ENCODE data around the gene GM2A.

Gene GM2A

DNA sequence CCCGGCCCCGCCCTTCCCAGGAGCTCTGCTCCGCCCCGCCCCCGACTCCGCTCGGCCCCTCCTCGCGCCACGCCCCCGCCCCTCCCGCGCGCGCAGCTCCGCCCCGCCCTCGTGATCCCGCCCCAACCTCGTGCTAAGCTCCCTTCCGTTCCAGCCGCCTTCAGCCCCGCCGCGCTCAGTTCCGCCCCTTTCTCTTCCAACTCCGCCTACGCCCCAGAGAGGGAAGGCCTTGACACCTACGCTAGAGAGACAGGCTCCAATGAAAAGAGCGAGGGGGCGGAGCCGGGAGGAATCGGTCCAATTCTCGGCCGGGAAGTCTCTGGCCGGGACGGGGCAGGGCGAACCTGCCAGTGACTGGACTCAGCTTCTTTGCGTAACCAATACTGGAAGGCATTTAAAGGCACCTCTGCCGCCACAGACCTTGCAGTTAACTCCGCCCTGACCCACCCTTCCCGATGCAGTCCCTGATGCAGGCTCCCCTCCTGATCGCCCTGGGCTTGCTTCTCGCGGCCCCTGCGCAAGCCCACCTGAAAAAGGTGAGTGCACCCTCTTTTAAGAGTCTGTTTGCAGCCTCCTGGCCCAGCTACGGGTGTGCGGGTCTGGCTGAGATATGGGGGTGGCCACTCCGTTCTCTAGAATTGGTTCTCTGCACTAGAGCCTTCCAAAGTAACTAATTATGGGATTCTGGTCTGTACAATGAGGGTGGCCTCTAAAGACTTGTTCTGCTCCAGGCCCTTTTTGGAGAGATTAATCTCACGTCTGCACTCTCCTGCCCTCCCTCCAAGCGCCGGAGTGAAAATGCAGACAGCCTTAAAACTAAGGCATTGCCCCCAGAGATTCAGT, at the start of gene GM2A:
Gene GM2A, plus strand, starts transcription at position 424 of the 843 bp plus-strand sequence. Its CDS starts 32 bp downstream, at position 456.
- DNase-seq = peak; percentile 99

DNA sequence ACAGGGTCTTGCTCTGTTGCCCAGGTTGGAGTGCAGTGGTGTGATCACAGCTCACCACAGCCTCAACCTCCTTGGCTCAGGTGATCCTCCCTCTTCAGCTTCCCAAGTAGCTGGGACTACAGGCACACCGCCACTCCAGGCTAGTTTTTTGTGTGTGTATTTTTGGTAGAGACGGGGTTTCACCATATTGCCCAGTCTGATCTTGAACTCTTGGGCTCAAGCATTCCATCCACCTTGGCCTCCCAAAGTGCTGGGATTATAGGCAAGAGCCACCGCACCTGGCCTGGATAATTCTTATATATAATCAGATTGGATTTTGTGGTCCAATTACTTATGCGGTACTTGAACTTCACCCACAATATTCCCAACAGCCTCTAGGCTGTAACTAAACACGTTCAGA, 48.9 kb upstream of the GM2A start:
- no peak for DNase-seq

DNA sequence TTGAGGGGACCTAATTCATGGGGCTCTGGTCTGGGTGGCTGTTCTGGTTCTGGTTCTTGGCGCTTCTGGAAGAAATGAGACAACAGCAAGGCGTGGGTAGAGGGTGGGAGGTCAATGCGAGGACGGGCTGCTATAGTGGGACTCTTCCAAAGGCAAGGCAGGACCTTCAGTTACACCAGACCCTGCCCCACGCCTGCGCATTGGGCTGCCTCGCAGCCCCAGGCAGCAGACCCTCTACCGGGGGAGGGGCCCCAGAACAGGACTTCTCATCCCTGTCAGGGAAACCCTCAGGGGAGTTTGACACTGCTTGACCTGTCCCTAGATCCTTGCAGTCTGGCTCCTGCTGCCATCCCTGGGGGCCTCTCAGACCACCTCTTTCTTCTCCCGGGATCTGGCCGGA, 47.6 kb upstream of the GM2A start:
- DNase-seq = no peak

DNA sequence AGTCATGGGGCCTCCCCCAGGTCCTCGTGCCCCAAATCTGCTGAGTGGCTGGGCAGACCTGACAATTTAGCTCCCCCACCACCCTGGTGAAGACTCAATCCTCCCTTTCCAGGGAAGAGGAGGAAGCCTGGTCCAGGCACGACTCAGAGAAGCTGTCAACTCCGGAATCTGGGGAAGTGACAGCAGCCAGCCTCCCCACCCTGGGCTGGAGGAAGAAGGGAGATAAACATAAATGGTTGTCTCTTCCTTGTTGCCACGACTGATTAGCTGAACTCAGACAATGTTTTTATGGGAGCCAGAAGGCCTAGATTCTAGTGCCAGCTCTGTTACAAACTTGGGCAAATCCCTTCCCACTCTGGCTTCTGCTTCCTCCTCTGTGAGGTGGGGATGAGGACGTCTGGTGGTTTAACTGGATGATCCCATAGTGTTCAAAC, 44.5 kb upstream of the GM2A start:
- no peak for DNase-seq

DNA sequence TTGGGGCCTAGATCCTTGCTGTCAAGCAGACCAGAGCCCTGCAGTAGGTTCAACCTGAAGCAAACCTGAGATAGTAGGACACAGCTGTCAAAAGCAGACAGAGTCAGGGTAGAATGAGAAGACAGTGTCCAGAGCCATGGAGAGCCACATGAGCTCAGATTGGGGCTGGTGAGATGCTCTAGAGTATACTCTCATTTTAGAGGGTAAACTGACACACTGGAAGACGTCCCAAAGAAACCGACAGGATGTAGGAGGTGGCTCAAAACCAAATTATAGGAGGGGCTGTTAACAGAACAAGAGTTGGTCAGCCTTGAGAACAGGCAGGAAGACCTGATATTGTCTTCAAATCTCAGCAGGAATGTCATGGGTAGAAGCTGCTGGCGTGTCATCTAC, 40.6 kb upstream of the GM2A start:
- no peak for DNase-seq

DNA sequence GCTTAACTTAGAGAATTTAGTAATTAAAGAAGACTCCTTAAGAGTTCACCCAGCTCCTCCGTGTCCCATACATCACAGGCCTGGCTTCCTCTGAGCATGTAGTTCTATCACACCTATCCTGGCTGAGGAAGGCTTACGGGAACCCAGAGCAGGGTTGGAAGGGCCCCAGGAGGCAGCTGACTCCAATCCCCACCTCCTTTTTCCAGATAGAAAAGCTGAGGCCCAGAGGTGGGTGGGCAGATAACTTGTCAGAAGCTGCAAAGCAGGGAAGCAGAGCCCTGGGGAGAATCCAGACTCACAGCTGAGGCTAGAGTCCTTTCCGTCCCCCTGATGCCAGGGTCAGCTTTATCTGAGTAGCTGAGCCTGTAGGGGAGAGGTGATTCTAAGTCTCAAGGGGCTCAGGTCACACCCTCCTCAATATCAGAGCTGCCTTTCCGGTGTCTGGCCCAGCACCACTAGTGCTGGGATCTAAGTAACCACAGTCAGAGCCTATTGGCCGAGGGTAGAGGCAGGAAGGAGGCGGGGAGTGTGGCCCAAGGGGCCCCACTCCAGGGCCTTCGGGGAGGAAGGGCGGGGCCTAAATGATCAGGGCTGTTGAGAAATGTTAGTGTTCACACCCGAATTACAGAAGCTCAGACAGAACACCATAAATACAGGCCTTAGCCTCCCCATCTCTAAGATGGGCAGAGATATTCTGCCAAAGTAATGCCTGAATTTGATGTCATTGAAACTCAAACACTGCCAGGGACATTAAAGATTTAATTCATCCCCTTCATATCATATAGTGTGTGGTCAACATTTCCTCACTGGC, 39.0 kb upstream of the GM2A start:
- DNase-seq = no peak

DNA sequence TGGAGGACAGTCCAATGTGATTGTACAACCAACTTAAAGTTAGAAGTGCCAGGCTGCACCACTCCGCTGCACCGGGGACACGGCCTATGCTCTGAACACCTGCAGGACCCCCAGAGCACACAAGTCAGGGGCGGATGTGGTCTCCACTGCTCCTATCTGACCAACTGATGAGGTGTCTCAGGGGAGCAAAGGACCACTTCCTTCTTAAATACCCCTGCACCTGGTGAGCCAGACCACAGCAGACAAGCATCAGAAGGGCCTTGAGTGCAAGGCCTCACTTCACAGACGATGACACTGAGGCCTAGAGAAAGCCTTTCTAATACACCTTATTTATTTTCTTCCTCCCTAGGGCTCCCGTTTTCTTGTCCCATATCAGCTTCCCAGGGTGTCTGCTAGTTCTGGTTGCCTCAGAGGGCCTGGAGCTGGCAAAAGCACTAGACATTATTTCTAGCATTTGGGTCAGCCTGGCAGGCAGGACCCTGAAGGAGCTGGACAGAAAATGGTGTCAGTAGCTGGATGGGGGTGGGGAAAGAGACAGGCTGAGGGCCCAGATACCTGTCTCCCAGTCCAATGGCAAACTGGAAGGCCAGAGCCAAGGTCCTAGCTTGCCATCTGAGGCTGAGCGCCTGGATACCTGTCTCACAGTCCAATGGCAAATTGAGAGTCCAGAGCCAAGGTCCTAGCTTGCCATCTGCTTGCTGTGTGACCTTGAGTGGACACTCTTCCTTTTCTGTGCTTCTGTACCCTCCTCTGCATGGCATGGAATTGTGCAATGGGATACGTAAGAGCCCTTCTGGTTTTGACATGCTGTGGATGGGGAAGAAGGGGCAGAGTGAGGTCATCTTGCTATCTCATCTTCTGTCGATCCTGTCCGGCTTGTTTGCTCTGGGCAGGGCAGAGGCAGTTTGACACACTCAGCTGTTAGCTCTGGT, 38.1 kb upstream of the GM2A start:
- DNase-seq = no peak

DNA sequence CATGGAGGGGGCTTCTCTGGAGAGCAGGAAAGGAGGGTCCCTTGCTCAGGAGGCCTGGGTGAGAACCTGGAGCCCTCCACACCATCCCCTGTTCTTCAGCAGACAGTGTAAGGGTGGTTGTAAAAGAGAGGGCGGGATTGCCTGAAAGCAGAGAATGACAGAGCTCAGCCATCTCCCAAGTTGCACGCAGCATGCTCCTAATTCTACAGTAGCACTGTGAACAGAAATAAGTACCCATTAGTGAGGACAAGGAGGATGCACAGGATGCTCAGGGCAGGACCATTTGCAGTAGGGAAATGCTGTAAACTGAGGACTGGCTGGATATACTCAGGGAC, 37.5 kb upstream of the GM2A start:
- no peak for DNase-seq

DNA sequence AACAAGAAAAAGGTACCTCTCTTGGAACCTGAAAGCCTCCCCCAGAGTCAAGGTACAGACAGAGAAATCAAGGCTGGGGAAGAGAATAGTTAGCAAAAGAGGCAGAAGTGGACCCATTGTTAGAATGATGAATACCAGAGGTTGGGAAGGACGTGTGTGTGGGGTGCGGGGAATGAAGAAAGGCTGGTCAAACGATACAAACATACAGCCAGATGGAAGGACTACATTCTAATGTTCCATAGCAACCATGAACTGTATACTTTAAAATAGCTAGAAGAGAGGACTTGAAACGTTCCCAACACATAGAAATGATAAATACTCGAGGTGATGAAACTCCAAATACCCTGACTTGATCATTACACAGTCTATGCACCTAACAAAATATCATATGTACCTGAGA, 36.2 kb upstream of the GM2A start:
- no peak for DNase-seq

DNA sequence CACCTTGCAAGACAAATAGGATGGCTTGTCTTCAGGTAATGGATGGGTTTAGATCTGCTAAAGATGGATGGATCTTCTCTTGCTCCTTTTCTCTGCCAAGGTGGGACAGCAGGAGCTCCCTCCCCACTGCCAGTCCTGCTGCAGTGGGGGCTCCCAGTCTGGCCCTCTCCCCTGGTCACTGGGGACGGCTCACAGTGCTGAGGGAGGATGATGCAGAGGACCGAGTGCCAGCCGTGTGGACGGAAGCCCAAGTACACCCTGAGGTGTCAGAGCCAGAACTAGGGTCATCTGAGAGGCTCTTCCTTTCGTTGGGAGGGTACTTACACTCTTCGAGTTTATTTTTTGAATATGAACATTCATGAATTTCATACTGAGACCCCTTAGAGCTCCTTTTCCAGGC, 34.8 kb upstream of the GM2A start:
- DNase-seq = no peak

DNA sequence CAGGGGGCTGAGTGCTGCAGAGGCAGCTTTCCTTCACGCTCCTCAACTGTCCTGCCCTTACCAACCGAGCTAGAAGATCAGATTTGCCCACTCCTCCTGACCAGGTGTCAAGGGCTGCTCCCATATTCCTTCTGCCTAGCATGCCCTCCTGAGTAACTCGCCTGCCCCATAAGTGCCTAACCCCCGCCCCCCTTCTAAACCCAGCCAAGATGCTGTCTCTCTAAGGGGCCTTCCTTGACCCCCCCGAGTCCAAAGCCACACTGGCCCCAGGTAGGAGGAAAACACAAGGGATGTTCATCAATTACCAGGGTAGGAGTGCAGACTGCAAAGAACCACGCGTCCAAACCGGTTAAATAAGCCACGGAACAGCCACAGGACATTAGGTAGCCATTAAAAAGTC, 33.8 kb upstream of the GM2A start:
- no peak for DNase-seq

DNA sequence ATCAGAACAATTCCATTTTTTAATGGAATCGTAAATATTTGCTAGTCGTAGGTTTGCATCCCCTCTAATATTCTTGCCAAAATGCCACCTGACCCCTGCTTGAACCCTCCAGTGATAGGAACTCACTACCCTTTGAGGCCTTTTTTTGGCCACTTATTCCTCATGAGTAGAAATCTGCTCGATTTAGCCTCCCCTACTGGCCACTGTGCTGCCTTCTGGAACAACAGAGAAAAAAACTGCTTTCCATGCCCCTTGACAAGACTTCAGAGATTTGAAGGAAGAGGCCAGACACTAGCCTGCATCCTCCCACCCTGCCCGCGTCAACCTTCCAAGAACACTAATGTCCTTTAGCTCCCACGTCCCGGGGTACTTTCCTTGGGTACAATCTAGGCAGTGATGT, 33.2 kb upstream of the GM2A start:
- no peak for DNase-seq

DNA sequence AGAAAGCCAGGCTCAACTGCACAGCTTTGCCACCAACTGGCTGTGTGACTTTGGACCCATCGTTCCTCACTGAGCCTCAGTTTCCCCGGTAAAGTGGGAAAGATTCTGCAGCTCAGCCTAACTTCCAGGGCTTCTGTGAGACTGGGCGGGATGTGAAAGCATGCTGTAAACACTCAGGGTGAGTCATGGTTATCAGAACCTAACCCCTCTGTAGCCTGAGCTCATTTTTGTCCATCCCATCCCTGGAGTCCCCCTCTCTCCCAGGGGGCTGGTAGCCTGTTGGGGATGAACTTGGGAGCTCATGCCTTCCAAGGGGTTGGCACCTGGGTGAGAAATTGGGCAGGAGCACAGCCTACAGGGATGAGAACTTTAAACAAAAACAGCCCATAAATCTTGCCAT, 31.4 kb upstream of the GM2A start:
- no peak for DNase-seq

DNA sequence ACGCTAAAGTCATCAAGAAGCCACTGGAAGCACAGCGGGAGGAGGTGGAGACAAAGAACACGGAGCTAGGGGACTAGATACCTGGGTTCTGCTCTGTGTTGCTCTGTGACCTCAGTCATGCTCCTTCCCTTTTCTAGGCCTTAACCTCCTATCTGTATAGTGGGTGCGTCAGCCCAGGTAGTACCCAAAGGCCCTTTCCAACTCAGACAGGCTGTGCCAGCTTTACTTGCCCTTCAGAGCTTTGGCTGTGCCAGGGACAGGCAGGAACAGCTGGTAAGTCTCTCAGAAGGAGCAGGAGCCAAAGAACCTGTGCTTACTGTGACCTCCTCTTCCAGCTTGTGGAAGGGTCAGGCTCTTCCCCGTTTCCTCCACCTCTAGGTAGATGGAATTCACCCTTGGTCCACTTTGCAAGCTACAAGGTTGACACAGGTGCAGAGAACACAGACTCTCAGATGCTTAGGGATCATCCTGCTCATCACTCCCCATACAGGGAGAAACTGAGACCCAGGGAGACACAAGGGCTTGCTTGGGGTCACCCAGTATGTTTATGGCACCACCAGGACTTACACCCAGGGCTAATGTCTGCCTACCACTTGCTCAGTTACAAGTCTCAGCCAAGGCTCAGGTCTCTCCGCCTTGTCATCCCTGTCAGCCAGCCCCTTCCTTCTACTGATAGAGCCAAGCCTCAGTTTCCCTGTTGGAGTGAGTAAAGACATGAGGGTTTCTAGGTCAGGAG, 30.8 kb upstream of the GM2A start:
- no peak for DNase-seq

DNA sequence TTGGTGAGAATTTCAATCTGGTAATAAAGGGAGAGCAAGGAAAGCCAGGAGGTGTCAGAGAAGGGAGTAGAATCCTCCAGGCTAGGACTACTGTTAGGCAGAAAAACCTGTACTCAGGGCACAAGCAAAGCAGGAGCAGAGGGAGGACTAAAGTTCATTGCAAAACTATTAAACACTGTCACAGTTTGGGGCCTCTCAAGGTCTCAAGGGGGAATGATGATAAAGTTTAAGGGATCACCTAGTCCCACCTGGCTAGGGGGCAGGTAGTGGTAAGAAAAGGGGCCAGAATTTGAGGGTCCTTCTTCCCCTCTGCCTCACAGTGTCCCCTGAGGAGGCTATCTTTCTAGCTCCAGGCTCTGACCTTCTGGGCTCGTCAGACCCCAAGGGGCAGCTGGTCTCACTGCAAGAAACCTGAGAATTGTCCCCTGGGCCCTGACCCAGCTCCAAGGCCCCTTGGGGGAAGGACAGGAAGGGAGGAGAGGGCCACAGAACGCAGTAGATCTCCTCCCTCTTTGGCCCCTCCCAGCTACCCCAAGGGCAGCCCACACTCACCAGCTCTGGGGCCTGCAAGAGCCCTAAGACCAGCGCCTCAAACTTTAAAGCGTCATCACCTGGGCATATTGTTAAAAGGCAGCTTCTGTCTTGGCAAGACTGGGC, 30.1 kb upstream of the GM2A start:
- no peak for DNase-seq

DNA sequence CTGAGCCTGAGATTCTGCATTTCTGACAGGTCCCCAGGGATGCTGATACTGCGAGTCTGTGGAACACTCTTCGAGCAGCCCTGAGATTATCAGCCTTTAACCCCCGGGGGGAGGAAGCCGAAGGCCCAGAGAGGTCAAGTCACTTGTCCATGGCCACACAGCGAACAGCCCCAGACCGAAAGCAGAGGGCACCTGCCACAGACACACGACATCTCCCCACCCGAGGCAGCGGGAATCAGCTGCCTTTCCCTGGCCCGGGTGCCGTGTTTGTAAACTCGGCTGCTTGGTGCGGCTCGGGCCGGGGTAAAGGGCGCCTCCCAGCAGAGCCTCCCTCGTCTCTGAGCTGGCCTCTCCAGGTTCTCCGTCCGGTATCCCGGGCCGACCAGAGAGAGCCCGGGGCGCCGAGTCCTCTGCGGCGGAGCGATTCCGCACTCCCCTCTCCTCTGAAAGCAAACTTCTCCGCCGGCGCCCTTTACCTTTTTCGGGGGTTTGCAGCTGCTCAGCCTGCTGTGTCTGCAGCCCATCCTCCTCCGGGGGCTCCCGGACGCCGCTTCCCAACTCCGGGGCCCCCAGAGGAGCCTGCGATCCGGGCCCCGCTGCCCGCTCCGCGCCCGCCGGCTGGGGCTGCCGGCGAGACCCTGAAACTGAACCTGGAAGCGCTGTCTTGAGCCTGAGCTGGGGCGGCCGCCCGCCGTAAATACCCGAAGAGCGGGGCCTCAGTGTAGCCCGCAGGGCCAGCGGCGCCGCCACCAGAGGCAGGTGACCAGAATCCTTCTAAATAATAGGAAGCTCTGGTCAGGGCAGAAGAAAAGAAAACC, 29.3 kb upstream of the GM2A start, which contains the start of gene CCDC69:
Gene CCDC69, minus strand, starts transcription at position 646 of the 818 bp plus-strand sequence. Its CDS starts 122 bp downstream, at position 524.
- DNase-seq = no peak

DNA sequence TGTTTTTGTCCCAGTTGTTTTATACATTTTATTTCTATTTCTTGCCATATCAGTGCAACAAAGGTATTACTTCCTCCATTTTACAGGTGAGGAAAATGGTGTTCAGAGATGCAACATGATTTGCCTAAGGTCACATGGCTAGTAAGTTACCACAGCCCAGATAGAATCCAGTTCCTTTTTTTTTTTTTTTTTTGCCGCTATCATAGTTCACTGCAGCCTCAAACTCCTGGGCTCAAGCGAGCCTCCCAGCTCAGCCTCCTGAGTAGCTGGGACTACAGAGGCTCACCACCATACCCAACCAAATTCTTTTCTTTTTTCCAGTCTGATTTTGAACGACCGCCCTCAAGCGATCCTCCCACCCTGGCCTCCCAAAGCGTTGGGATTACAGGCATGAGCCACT, 28.6 kb upstream of the GM2A start:
- no peak for DNase-seq

DNA sequence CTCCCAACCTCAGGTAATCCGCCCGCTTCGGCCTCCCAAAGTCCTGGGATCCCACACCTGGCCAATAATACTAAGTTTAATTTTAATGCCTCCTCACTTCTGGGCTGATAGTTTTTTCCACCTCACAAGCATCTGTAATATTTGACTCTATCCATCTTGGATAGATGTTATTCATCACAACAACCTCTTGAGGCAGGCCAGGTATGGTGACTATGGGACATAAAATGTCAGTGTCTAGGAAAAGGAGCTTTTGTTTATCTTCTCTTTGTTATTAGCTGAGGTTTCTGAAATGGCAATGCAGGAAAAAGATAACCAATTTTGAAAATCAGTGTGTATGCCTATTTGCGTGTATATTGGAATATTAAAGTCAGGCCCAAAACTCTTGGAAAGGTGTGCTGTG, 27.9 kb upstream of the GM2A start:
- DNase-seq = no peak

DNA sequence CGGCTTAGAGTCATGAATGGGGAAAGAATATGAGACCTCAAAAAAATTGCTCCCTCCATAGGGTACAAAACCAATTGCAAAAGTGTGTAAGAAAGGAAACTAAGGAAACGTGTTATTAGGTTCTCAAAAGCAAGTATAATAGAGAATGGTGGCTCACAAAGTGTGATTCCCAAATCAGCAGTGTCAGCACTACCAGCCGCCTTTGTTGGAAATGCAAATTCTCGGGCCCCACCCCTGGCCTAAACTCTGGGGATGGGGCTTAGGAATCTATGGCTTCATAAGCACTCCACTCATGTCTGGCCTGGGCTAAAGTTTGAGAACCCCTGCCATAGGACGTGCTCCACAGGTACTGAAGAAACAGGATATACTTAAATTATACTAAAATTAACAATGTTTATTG, 27.5 kb upstream of the GM2A start:
- no peak for DNase-seq

DNA sequence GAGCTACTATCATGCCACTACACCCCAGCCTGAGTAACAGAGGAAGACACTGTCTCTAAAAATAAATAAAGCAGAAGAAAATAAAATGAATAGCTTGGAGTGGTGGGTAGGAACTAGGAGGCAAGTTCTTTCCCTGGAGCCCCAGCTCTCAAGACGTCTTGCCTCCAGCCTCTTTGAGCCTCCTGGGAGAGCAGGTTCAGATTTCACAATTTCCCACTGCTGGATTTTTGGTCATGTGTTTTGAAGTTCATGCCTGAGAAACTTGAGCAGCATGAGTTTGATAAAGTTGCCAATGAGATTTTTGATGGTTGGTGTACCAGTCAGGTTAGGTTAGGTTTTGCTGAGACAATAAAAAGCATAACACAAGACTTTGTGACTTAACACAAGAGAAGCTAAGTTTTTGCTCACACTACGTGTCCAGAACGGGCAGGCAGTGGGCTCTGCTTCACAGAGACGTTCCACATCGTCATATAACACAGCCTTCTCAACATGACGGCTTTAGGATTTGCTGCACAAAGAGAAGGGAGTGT, 25.0 kb upstream of the GM2A start:
- no peak for DNase-seq

DNA sequence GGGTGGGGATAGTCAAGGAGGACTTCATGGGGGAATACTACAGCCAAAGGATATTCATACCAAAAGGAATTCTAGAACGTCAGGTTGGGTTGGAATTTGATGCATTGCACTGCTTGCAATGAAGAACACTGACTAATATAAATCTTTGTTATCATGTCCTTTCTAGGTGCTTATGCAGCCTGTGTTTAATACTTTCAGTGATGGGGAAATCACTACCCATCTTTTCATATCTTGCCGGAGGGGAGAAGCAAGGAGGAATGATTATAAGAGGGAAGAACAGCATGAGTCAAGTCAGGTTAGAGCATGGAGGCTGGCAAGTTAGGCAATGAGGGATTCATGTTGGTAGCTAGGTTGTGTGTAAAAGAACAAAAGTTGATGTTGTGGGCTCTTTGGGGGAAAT, 24.0 kb upstream of the GM2A start:
- DNase-seq = no peak
